ENCODE data around the gene RRBP1. TPM values are rescaled to one million over a fixed set of nuclear protein-coding genes. Genes with fewer than 3 reads are reported as not detected.
A peak's percentile ranks its signal among the peaks of the same experiment; 100 is the strongest.

The RRBP1 gene
- total RNA-seq, 1 donor from 2014 or later, result 459 TPM

GRCh38 chr20:17648791-17649730, 33.0 kb downstream of the RRBP1 start:
- Mint-ChIP-seq H3K27ac (ENCODE audit: unreplicated experiment) (peak overlapping the region; percentile 91), H3K36me3 (ENCODE audit: low read depth) (peaks cover 5% of the 10 kb centered on the region)

DNA sequence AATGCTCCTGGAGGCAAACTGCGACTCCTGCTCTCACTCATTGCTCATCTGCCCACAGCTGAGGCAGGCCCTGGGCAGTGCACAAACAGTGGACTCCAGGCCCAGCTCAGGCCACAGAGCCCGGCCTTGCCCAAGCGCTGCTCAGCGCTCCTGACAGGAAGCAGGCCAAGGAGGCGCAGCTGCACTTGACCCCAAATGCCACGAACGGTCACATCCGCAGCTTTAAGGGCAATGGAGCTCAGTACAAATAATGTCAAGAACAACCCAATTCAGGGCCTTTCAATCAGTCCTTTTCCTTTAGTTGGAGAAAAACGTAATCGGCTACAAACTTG, 33.8 kb downstream of the RRBP1 start:
- Mint-ChIP-seq H3K27me3 (ENCODE audit: low read depth) (no peaks in the 10 kb centered on the region), H3K9me3 (ENCODE audit: low read depth) (no peaks in the 10 kb centered on the region), H3K27ac (ENCODE audit: unreplicated experiment) (peak overlapping the region; percentile 91), H3K36me3 (ENCODE audit: low read depth) (peaks cover 6% of the 10 kb centered on the region), H3K4me1 (ENCODE audit: low read depth) (peaks cover 94% of the 10 kb centered on the region), H3K4me3 (ENCODE audit: unreplicated experiment) (no peak overlapping the region)
- peak; percentile 79 for DNase-seq (ENCODE audit: low spot score)
- no peak for TF ChIP-seq CTCF (IDR thresholded peaks at IDR 0.05)

More at GRCh38 chr20:17648791-17649730, 33.0 kb downstream of the RRBP1 start:
- peaks cover 88% of the 10 kb centered on the region for H3K4me1 Mint-ChIP-seq (ENCODE audit: low read depth)
- H3K27me3 Mint-ChIP-seq (ENCODE audit: low read depth), result no peaks in the 10 kb centered on the region
- peak; percentile 78 for TF ChIP-seq CTCF (IDR thresholded peaks at IDR 0.05)
- H3K9me3 Mint-ChIP-seq (ENCODE audit: low read depth), result no peaks in the 10 kb centered on the region
- no peak overlapping the region for H3K4me3 Mint-ChIP-seq (ENCODE audit: unreplicated experiment)
- DNase-seq (ENCODE audit: low spot score), result peak; percentile 65

DNA sequence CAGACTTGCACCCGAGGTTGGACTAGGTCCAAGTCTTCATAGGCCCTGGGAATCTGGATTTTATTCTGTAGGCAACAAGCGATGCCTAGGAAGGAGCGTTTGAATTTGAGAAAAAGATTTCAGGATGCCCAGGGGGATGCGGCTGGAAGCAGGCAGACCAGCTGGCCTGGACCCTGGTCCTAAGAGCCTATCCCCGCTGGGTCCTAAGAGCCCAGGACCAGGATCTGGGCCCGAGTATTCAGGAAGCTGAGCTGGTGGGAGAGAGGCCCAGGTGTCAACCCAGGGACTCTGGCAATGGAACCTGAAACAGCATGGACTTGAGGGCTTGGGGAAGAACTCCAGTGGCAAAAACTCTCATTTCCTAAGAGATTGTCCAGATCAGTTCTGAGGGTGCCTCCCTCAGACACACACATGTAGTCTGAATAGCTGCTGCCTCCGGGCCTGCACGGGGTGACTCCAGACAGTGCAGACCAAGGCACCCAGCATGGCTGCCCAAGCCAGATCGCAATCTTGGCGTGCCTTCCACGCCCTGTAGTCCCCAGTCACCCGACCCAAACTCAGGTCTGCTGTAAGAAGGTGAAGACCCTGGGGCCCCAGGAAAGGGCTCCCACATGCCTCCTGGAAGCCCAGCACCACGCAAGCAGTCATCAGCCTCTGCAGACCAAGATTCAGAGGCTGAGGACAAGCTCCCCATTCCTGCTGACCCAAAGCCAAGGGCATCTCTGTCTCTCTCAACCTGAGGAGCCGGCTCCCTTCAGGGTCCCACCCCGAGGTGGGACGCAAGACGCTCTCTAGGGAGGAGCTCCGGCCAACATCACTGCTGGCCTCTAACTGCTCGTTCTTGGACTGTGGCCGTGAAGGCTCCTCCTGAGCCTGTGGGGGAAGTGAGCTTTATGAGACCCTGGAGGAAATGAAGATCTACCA, 34.4 kb downstream of the RRBP1 start:
- H3K27me3 Mint-ChIP-seq (ENCODE audit: low read depth), result no peaks in the 10 kb centered on the region
- H3K4me3 Mint-ChIP-seq (ENCODE audit: unreplicated experiment), result no peak overlapping the region
- peaks cover 4% of the 10 kb centered on the region for H3K36me3 Mint-ChIP-seq (ENCODE audit: low read depth)
- peak; percentile 72 for DNase-seq (ENCODE audit: low spot score)
- H3K27ac Mint-ChIP-seq (ENCODE audit: unreplicated experiment), result peak overlapping the region; percentile 91
- TF ChIP-seq CTCF (IDR thresholded peaks at IDR 0.05), result no peak
- H3K4me1 Mint-ChIP-seq (ENCODE audit: low read depth), result peaks cover 95% of the 10 kb centered on the region
- H3K9me3 Mint-ChIP-seq (ENCODE audit: low read depth), result no peaks in the 10 kb centered on the region

DNA sequence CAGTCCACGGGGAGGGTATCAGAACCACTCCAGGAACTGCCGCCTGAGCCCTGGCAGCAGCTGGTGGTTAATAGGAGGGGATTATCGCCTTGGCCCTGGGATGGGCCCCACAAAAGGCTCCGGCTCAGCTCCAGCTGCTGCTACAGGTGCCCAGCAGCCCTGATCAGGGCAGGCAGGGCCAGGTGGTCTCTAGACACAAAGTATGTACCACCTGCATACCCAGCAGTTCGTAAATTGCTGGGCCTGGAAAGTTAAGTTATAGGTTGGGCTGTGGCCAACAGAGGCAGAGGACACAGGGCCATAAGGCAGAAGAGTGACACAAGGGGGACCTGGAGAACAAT, 35.1 kb downstream of the RRBP1 start:
- H3K27ac Mint-ChIP-seq (ENCODE audit: unreplicated experiment), result peak overlapping the region; percentile 77

More for the DNA sequence above, 35.1 kb downstream of the RRBP1 start:
- TF ChIP-seq CTCF (IDR thresholded peaks at IDR 0.05), result no peak
- Mint-ChIP-seq H3K36me3 (ENCODE audit: low read depth) (peaks cover 2% of the 10 kb centered on the region), H3K4me3 (ENCODE audit: unreplicated experiment) (no peak overlapping the region), H3K4me1 (ENCODE audit: low read depth) (peaks cover 91% of the 10 kb centered on the region), H3K27me3 (ENCODE audit: low read depth) (no peaks in the 10 kb centered on the region), H3K9me3 (ENCODE audit: low read depth) (no peaks in the 10 kb centered on the region)
- peak; percentile 71 for DNase-seq (ENCODE audit: low spot score)
